Astrocyte of the cerebellum (primary cell): ENCODE measurements around the gene YAP1.

Source experiments
- DNase-seq: peaks from one replicate; pipeline ENCODE4 v3.0.0-alpha.2; 2011; ENCODE audit warnings: low read depth
- H3K4me3 ChIP-seq: 2 replicates; pipeline ENCODE4 v1.5.1; 2011; ENCODE audit warnings: mild to moderate bottlenecking, low read depth, low read length, moderate library complexity
- in situ Hi-C: cut with HindIII; loops from 2 replicates; pipeline ENCODE4 v1.10.0; 2017; ENCODE audit warnings: low sequenced_read_pairs
- TF ChIP-seq, protein P1 (sequence below): IDR thresholded peaks from 2 replicates; pipeline ENCODE4 v1.5.1; 2012; ENCODE audit warnings: low read length, low read depth, moderate library complexity, mild to moderate bottlenecking; ENCODE audit errors: missing control alignments

The YAP1 gene

DNA sequence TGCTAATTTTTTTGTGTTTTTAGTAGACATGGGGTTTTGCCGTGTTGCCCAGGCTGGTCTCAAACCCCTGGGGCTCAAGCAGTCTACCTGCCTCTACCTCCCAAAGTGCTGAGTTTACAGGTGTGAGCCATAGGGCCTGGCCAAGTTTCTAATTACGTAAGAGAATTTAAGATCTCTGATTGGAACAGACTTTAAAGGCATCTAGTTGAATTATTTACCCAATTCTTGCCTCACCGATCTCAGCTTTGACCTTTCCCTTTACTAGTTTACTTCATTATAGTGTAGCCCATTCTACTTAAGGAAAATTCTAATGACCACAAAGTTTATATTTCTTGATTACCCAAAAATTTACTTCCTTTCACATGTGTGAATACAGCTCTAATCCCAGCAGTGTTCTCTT is 81.6 kb downstream of the YAP1 start:
- no peak for DNase-seq
- no peak overlapping the region for H3K4me3 ChIP-seq
- in situ Hi-C loops, result no loop called here
- TF ChIP-seq, protein P1, sequence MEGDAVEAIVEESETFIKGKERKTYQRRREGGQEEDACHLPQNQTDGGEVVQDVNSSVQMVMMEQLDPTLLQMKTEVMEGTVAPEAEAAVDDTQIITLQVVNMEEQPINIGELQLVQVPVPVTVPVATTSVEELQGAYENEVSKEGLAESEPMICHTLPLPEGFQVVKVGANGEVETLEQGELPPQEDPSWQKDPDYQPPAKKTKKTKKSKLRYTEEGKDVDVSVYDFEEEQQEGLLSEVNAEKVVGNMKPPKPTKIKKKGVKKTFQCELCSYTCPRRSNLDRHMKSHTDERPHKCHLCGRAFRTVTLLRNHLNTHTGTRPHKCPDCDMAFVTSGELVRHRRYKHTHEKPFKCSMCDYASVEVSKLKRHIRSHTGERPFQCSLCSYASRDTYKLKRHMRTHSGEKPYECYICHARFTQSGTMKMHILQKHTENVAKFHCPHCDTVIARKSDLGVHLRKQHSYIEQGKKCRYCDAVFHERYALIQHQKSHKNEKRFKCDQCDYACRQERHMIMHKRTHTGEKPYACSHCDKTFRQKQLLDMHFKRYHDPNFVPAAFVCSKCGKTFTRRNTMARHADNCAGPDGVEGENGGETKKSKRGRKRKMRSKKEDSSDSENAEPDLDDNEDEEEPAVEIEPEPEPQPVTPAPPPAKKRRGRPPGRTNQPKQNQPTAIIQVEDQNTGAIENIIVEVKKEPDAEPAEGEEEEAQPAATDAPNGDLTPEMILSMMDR, result no peak

DNA sequence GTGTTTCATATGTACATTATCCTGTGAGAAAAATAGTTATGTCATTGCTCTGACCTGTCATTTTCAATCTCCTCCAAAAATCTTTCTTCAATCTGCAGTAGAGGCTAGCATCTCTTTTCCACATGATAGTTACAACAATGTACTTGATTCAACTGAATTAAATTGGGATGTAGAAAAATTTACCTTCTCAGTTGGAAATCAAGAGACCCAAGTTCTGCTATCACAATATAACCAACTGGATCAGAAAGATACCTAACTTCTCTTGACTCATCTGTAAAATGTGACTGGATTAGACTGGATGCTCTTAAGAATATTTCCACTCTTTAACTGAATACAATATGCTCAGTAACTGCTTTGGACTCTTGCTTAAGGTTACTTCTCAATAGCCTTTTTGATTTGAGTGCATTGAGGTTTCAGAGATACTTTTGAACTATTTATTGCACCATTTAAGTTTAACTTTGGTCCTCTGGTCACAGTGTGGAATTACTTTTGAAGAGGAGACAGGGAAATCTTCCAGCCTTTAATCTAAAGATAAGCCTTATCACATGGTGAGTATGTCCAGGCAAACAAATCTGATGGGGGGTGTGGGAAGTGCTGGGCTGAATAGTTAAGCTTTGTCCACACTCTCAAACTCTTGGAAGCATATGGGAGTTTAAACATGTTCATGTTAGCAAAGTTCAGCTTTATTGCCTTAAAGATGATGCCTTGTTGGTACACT is 82.3 kb downstream of the YAP1 start:
- no peak for DNase-seq
- no peak overlapping the region for H3K4me3 ChIP-seq
- TF ChIP-seq, protein P1, result no peak
- in situ Hi-C loops, result no loop called here

DNA sequence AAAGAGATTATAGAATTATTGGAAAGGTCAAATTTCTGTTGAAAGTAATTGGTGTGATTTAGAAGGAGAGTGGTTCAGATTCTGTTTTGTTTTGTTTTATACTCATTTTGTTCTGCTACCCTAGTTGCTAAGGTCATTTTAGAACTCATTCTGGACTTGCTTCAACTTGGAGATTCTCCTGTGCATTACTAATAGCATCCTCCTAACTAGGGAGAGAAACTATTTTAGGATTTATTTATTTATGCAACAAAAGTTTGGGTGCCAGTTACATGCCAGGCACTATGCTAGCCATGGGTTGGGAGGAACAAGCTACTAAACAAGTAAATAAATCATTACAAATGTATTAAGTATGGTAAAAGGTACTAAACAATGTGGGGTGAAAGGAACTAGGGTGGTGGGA is 84.0 kb downstream of the YAP1 start:
- H3K4me3 ChIP-seq, result no peak overlapping the region
- in situ Hi-C loops, result no loop called here
- TF ChIP-seq, protein P1, result no peak
- no peak for DNase-seq

DNA sequence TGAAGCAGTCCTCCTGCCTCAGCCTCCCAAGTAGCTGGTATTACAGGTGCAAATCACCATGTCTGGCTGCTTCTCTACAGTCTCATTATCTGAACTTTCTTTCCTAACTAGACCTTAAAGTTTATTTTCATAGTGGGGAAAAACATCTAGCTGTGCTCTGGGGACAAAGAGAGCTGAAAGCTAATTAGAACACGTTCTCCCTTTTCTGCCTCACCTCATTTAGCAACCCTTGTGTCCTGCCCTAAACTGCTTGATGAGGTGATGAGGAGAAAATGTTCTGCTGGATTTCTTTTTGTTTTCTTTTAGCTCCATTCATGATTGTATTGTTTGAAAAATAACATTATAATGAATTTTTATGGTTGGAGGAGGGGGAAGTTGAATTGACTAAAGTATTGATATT is 84.7 kb downstream of the YAP1 start:
- in situ Hi-C loops, result no loop called here

DNA sequence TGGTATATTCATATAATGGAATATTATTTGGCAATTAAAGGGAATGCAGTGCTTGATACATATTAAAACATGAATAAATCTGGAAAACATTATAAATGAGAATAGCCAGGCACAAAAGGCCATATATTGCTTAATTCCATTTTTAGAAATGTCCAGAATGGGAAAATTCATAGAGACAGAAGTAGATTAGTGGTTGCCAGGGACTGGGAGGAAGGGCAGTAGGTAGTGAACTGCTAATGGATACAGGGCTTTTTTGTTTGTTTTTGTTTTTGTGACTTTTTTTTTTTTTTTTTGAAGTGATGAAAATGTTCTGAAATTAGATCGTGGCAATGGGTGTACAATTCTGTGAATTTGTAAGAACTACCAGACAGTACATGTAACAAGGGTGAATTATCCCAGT is 86.1 kb downstream of the YAP1 start:
- in situ Hi-C loops, result no loop called here
- H3K4me3 ChIP-seq, result no peak overlapping the region
- TF ChIP-seq, protein P1, result no peak
- no peak for DNase-seq

More for the DNA sequence above, 84.7 kb downstream of the YAP1 start:
- TF ChIP-seq, protein P1, result no peak
- DNase-seq, result no peak
- no peak overlapping the region for H3K4me3 ChIP-seq

DNA sequence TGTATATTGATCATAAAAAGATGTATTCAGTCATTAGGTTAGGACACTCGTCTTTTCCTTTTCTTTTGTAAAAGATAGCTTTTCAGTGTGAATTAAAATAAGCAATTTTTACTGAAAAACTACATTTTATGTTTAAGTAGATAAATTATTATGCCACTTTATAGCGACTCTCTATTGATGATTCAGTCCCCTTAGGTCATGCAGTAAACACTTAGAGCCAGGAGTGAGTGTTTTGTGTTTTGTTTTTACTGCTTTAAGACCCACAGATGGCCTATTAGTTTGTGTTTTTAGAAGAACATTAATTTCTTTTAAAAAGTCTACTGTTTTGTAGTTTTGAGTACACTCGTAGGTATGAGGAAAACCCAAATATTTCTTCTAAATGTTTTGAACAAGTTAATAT is 86.6 kb downstream of the YAP1 start:
- H3K4me3 ChIP-seq, result no peak overlapping the region
- in situ Hi-C loops, result no loop called here
- DNase-seq, result no peak
- TF ChIP-seq, protein P1, result no peak
